ENCODE data around the gene SLC35E4.

GRCh38 chr22:30652852-30653251 is 17.3 kb downstream of the SLC35E4 start:
- TF ChIP-seq POLR2A (IDR thresholded peaks at IDR 0.05) (no peak), CTCF (IDR thresholded peaks at IDR 0.05) (no peak)

All from adrenal gland (tissue), 5 donors.